Hematopoietic multipotent progenitor cell treated with erythropoietin and hydrocortisone succinate and interleukin-3 and kit ligand, for 17 days (in vitro differentiated cells): ENCODE measurements around the gene PIAS2.

ENCODE experiments used
- DNase-seq: peaks from one replicate; pipeline ENCODE4 v3.0.0-alpha.2; 2015; ENCODE audit warnings: low spot score

Gene PIAS2

GRCh38 chr18:46759890-46760289 lies 157.4 kb downstream of the PIAS2 start:
- DNase-seq = no peak

GRCh38 chr18:46756559-46757201 lies 160.6 kb downstream of the PIAS2 start, which contains the start of gene ST8SIA5:
TSS of gene ST8SIA5 (minus strand) at chr18:46757053. CDS start at chr18:46756508, 545 bp downstream.
- DNase-seq = no peak

GRCh38 chr18:46756025-46756558 lies 161.2 kb downstream of the PIAS2 start:
- no peak for DNase-seq

- no peak for DNase-seq
Measured at GRCh38 chr18:46755315-46756024, 161.8 kb downstream of the PIAS2 start.

- no peak for DNase-seq
Measured at GRCh38 chr18:46754661-46755292, 162.5 kb downstream of the PIAS2 start.

GRCh38 chr18:46754188-46754587 lies 163.1 kb downstream of the PIAS2 start:
- no peak for DNase-seq
